Neuronal stem cell (in vitro differentiated cells): ENCODE results near the gene SPANXN2. TPM values are rescaled to one million over a fixed set of nuclear protein-coding genes. Genes with fewer than 3 reads are reported as not detected.
"Not testable (repeated sequence)": the region's sequence is repeated elsewhere in the genome, so short reads cannot be mapped to it uniquely, and the experiment has no call there.

Source experiments
- DNase-seq: peaks from one replicate; pipeline ENCODE4 v3.0.0-alpha.2; 2013; ENCODE audit warnings: low spot score
- H2AFZ ChIP-seq: one replicate; pipeline ENCODE4 v1.6.1; 2013; ENCODE audit warnings: mild to moderate bottlenecking, low read length, inconsistent platforms
- H2AK5ac ChIP-seq: 2 replicates; pipeline ENCODE4 v1.6.1; 2013; ENCODE audit warnings: low read depth, mild to moderate bottlenecking, inconsistent platforms, low read length, moderate library complexity, mixed read lengths
- H2BK120ac ChIP-seq: 2 replicates; pipeline ENCODE4 v1.6.1; 2013; ENCODE audit warnings: low read depth, mild to moderate bottlenecking, inconsistent platforms, low read length, moderate library complexity, mixed read lengths
- H2BK12ac ChIP-seq: one replicate; pipeline ENCODE4 v1.6.1; 2013; ENCODE audit warnings: low read length, inconsistent platforms
- H2BK15ac ChIP-seq: 2 replicates; pipeline ENCODE4 v1.6.1; 2013; ENCODE audit warnings: mild to moderate bottlenecking, low read length, inconsistent platforms, mixed read lengths
- H2BK5ac ChIP-seq: one replicate; pipeline ENCODE4 v1.6.1; 2013; ENCODE audit warnings: inconsistent platforms, mild to moderate bottlenecking, low read length, moderate library complexity
- H3K14ac ChIP-seq: one replicate; pipeline ENCODE4 v1.6.1; 2013; ENCODE audit warnings: low read length, inconsistent platforms
- H3K18ac ChIP-seq: 2 replicates; pipeline ENCODE4 v1.6.1; 2013; ENCODE audit warnings: low read length, inconsistent platforms
- H3K23ac ChIP-seq: 2 replicates; pipeline ENCODE4 v1.6.1; 2013; ENCODE audit warnings: low read depth, mild to moderate bottlenecking, mixed read lengths, low read length, inconsistent platforms; ENCODE audit not compliant: poor library complexity
- H3K27ac ChIP-seq: replicated peaks from 3 replicates; pipeline ENCODE4 v1.5.1; 2013; ENCODE audit warnings: low read length, inconsistent platforms
- H3K27me3 ChIP-seq, 3 experiments: 2 replicates each; pipeline ENCODE4 v1.6.1; 2013; ENCODE audit warnings: low read length in 3 of 3, mild to moderate bottlenecking in 2 of 3, inconsistent platforms in 1 of 3, low read depth in 1 of 3, mixed read lengths in 1 of 3, moderate library complexity in 1 of 3; ENCODE audit not compliant: control insufficient read depth in 3 of 3, insufficient read depth in 3 of 3
- H3K36me3 ChIP-seq, 2 donors: replicated peaks in 1 of 2; 2 replicates each; pipeline ENCODE4 v1.6.1; 2013; ENCODE audit warnings: low read length in 2 of 2; ENCODE audit not compliant: control insufficient read depth in 2 of 2, insufficient read depth in 2 of 2
- H3K4ac ChIP-seq: 2 replicates; pipeline ENCODE4 v1.6.1; 2013; ENCODE audit warnings: inconsistent platforms, mild to moderate bottlenecking, low read length, moderate library complexity
- H3K4me1 ChIP-seq, 2 donors: 1 replicate in 1 of 2; 2 replicates in 1 of 2; pipeline ENCODE4 v1.6.1; 2013; ENCODE audit warnings: low read length in 2 of 2, low read depth in 1 of 2; ENCODE audit not compliant: control insufficient read depth in 2 of 2, insufficient read depth in 1 of 2
- H3K4me2 ChIP-seq: one replicate; pipeline ENCODE4 v1.6.1; 2013; ENCODE audit warnings: mild to moderate bottlenecking, low read length, inconsistent platforms; ENCODE audit not compliant: insufficient read depth, poor library complexity, severe bottlenecking
- H3K4me3 ChIP-seq, 2 donors: 2 replicates each; pipeline ENCODE4 v1.5.1; 2013; ENCODE audit warnings: low read length in 2 of 2, mild to moderate bottlenecking in 2 of 2, inconsistent platforms in 1 of 2, moderate library complexity in 1 of 2
- H3K79me1 ChIP-seq: one replicate; pipeline ENCODE4 v1.6.1; 2013; ENCODE audit warnings: low read depth, mild to moderate bottlenecking, inconsistent platforms, low read length, moderate library complexity
- H3K9ac ChIP-seq: one replicate; pipeline ENCODE4 v1.6.1; 2013; ENCODE audit warnings: mild to moderate bottlenecking, low read depth, low read length, inconsistent platforms; ENCODE audit not compliant: poor library complexity
- H3K9me3 ChIP-seq, 2 donors: replicated peaks in 1 of 2; 2 replicates each; pipeline versions ENCODE3 to v1.6.1; 2013; ENCODE audit warnings: low read length in 2 of 2, mild to moderate bottlenecking in 2 of 2, inconsistent platforms in 1 of 2, low read depth in 1 of 2, mixed read lengths in 1 of 2, moderate library complexity in 1 of 2; ENCODE audit not compliant: control insufficient read depth in 2 of 2, insufficient read depth in 1 of 2
- H4K8ac ChIP-seq: one replicate; pipeline ENCODE4 v1.6.1; 2013; ENCODE audit warnings: low read depth, mild to moderate bottlenecking, inconsistent platforms, low read length, moderate library complexity
- H4K91ac ChIP-seq: one replicate; pipeline ENCODE4 v1.6.1; 2013; ENCODE audit warnings: low read length, low read depth, mild to moderate bottlenecking, inconsistent platforms; ENCODE audit not compliant: poor library complexity
- WGBS, 2 donors: extraction: QIAGEN DNeasy Blood & Tissue Kit; methylation state at CpG; one replicate each; pipeline ENCODE4 v1.1.7; 2013; ENCODE audit warnings: missing lambda C conversion rate in 2 of 2, mixed read lengths in 1 of 2; ENCODE audit not compliant: insufficient read length in 2 of 2, insufficient replicate concordance in 1 of 2; ENCODE audit errors: extremely low coverage in 2 of 2; 5-methylcytosine and 5-hydroxymethylcytosine counted together
- polyA plus RNA-seq, 2 experiments: library from polyadenylated mRNA; stranded (reverse); fragments of 200-250 nt; gene quantifications; one replicate each; pipeline ENCODE4 v1.2.3, GENCODE V29; 2013

The SPANXN2 gene
- polyA plus RNA-seq (2013, experiment 1 of 2), result not detected
- not detected for polyA plus RNA-seq (2013, experiment 2 of 2)

GRCh38 chrX:143720652-143721051, at the start of gene SPANXN2:
SPANXN2 (minus strand) TSS chrX:143720752; CDS start chrX:143720668, 84 bp downstream.
- not testable (repeated sequence) for H3K4me2 ChIP-seq, H3K27ac ChIP-seq, H3K14ac ChIP-seq, H2AFZ ChIP-seq, H2BK12ac ChIP-seq, H3K4ac ChIP-seq, H3K36me3 ChIP-seq, DNase-seq, H3K18ac ChIP-seq, H3K4me3 ChIP-seq, H3K27me3 ChIP-seq, H4K91ac ChIP-seq, H2BK120ac ChIP-seq, H3K9me3 ChIP-seq, H2BK5ac ChIP-seq, H2AK5ac ChIP-seq, H4K8ac ChIP-seq, H2BK15ac ChIP-seq, H3K23ac ChIP-seq, H3K79me1 ChIP-seq, H3K4me1 ChIP-seq, H3K9ac ChIP-seq
- no CpG with 5 or more reads among the region's 2 CpGs for WGBS, 2 donors

GRCh38 chrX:143768976-143769375, 48.4 kb upstream of the SPANXN2 start:
- no peak overlapping the region for H2BK5ac ChIP-seq
- no peak overlapping the region for H3K27ac ChIP-seq
- no peak overlapping the region for H3K4ac ChIP-seq
- H2BK120ac ChIP-seq, result no peak overlapping the region
- no peak overlapping the region for H3K9ac ChIP-seq
- no peak overlapping the region for H3K18ac ChIP-seq
- WGBS, 2 donors, result no CpG with 5 or more reads among the region's 3 CpGs
- H2AFZ ChIP-seq, result no peak overlapping the region
- H2BK12ac ChIP-seq, result no peak overlapping the region
- H2BK15ac ChIP-seq, result no peak overlapping the region
- H3K23ac ChIP-seq, result no peak overlapping the region
- H4K91ac ChIP-seq, result no peak overlapping the region
- H2AK5ac ChIP-seq, result no peak overlapping the region
- no peaks in the 10 kb centered on the region for H3K36me3 ChIP-seq
- H3K14ac ChIP-seq, result no peak overlapping the region
- no peaks in the 10 kb centered on the region for H3K9me3 ChIP-seq
- no peak for DNase-seq
- H4K8ac ChIP-seq, result no peak overlapping the region
- no peaks in the 10 kb centered on the region for H3K4me1 ChIP-seq
- no peaks in the 10 kb centered on the region for H3K79me1 ChIP-seq
- H3K27me3 ChIP-seq, result no peaks in the 10 kb centered on the region
- no peak overlapping the region for H3K4me3 ChIP-seq
- H3K4me2 ChIP-seq, result no peak overlapping the region

GRCh38 chrX:143767789-143768188, 47.2 kb upstream of the SPANXN2 start:
- H3K4me2 ChIP-seq, H3K4ac ChIP-seq, H3K23ac ChIP-seq, H2AFZ ChIP-seq, H3K9me3 ChIP-seq, H3K9ac ChIP-seq, H2BK12ac ChIP-seq, DNase-seq, H4K91ac ChIP-seq, H3K27ac ChIP-seq, H2BK5ac ChIP-seq, H2BK15ac ChIP-seq, H3K18ac ChIP-seq, H3K36me3 ChIP-seq, H3K79me1 ChIP-seq, H2BK120ac ChIP-seq, H3K27me3 ChIP-seq, H4K8ac ChIP-seq, H2AK5ac ChIP-seq, H3K4me3 ChIP-seq, H3K4me1 ChIP-seq, H3K14ac ChIP-seq: not testable (repeated sequence)
- WGBS, 2 donors, result no CpG with 5 or more reads among the region's 12 CpGs

GRCh38 chrX:143757887-143758286, 37.3 kb upstream of the SPANXN2 start:
- no peak overlapping the region for H3K9ac ChIP-seq
- H2BK15ac ChIP-seq, result no peak overlapping the region
- no peaks in the 10 kb centered on the region for H3K79me1 ChIP-seq
- WGBS, 2 donors, result no CpG with 5 or more reads among the region's 7 CpGs
- H3K4me2 ChIP-seq, result no peak overlapping the region
- H3K9me3 ChIP-seq, result no peaks in the 10 kb centered on the region
- peak overlapping the region; percentile 28 to 62 for H3K4me3 ChIP-seq
- no peaks in the 10 kb centered on the region for H3K27me3 ChIP-seq
- no peak overlapping the region for H3K23ac ChIP-seq
- H3K4me1 ChIP-seq, result peaks cover 0 to 2% of the 10 kb centered on the region in 2 donors
- no peak for DNase-seq
- H2BK5ac ChIP-seq, result no peak overlapping the region
- no peak overlapping the region for H3K14ac ChIP-seq
- H4K8ac ChIP-seq, result no peak overlapping the region
- no peak overlapping the region for H2BK12ac ChIP-seq
- H2AK5ac ChIP-seq, result no peak overlapping the region
- no peak overlapping the region for H4K91ac ChIP-seq
- H3K4ac ChIP-seq, result no peak overlapping the region
- H2BK120ac ChIP-seq, result no peak overlapping the region
- no peaks in the 10 kb centered on the region for H3K36me3 ChIP-seq
- H2AFZ ChIP-seq, result peak overlapping the region; percentile 91
- no peak overlapping the region for H3K27ac ChIP-seq
- H3K18ac ChIP-seq, result no peak overlapping the region
